A673 (cell line): ENCODE measurements around the gene CNN2.

ENCODE experiments used
- EZH2 ChIP-seq: fragments of 200-600 bp; sonication (generic); IDR thresholded peaks from 2 replicates; pipeline ENCODE4 v1.6.1; 2017; ENCODE audit warnings: borderline replicate concordance, low read depth, mild to moderate bottlenecking, mixed read lengths, antibody characterized with exemption, low read length; ENCODE audit not compliant: poor library complexity, severe bottlenecking
- TF ChIP-seq, protein P1 (sequence below): fragments of 300-800, 200-600 bp; sonication (generic); conservative IDR thresholded peaks from 2 replicates; pipeline ENCODE4 v1.5.1; 2017; ENCODE audit warnings: low read depth, mild to moderate bottlenecking, antibody characterized with exemption, low read length, moderate library complexity, mixed read lengths

DNA sequence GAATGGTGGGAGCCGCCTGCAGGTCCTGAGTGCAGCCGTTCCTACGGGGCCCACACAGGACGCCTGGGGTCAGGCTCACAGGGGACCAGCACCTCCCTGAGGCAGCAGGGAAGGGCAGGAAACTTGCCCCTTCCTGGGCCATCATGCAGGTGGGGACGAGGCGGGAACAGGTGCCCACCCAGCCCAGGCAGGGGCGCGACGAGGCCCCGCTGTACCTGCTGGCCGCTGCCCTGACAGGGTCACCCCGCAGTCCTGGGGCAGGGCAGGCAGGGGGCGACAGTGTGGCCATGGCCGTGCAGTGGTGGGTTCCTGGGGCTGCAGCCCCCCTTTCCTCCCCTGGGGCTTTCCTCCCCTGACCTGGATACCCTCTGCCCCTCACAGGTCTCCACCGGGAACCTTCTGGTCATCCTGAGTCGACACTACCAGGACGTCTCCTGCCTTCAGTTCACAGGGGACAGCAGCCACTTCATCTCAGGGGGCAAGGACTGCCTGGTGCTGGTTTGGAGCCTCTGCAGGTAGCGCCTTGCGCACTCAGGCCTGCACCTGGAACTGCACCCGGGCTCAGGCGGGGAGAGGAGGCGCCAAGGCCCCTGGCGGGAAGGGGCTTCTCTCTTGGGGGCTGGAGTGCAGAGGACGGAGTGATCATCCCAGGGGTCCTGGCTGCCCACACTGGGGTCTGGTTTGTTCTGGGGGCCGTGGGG, 36.9 kb upstream of the CNN2 start:
- TF ChIP-seq, protein P1, sequence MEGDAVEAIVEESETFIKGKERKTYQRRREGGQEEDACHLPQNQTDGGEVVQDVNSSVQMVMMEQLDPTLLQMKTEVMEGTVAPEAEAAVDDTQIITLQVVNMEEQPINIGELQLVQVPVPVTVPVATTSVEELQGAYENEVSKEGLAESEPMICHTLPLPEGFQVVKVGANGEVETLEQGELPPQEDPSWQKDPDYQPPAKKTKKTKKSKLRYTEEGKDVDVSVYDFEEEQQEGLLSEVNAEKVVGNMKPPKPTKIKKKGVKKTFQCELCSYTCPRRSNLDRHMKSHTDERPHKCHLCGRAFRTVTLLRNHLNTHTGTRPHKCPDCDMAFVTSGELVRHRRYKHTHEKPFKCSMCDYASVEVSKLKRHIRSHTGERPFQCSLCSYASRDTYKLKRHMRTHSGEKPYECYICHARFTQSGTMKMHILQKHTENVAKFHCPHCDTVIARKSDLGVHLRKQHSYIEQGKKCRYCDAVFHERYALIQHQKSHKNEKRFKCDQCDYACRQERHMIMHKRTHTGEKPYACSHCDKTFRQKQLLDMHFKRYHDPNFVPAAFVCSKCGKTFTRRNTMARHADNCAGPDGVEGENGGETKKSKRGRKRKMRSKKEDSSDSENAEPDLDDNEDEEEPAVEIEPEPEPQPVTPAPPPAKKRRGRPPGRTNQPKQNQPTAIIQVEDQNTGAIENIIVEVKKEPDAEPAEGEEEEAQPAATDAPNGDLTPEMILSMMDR, result no peak; the same call in 1 of the 2 replicates
- no peak for TF ChIP-seq EZH2
